ENCODE data around the gene BCAS1.

GRCh38 chr20:54085910-54086309 lies 15.5 kb upstream of the BCAS1 start:
- TF ChIP-seq CREB1 (IDR thresholded peaks at IDR 0.05; ENCODE audit: low read depth) = no peak
- TF ChIP-seq RAD21 (IDR thresholded peaks at IDR 0.05; ENCODE audit: low read depth) = no peak
- TF ChIP-seq TAF1 (IDR thresholded peaks at IDR 0.05; ENCODE audit: low read depth) = no peak
- no peak for TF ChIP-seq MAX (IDR thresholded peaks at IDR 0.05)
- no peak for TF ChIP-seq CEBPB (IDR thresholded peaks at IDR 0.05)
- TF ChIP-seq USF1 (IDR thresholded peaks at IDR 0.05) = no peak
- TF ChIP-seq REST (IDR thresholded peaks at IDR 0.05; ENCODE audit: low read depth) = no peak
- no peak for TF ChIP-seq EP300 (IDR thresholded peaks at IDR 0.05; ENCODE audit: borderline replicate concordance)
- no peak for TF ChIP-seq YY1 (IDR thresholded peaks at IDR 0.05; ENCODE audit: low read depth)
- no peak for TF ChIP-seq EGR1 (IDR thresholded peaks at IDR 0.05)
- TF ChIP-seq TCF12 (IDR thresholded peaks at IDR 0.05; ENCODE audit: low read depth) = no peak
- no peak for TF ChIP-seq FOXM1 (IDR thresholded peaks at IDR 0.05; ENCODE audit: borderline replicate concordance, low read depth)
- no peak for TF ChIP-seq NFIC (IDR thresholded peaks at IDR 0.05)
- no peak for TF ChIP-seq TEAD4 (IDR thresholded peaks at IDR 0.05)
